Keratinocyte (primary cell): ENCODE results near the gene OR2AT4. TPM values are rescaled to one million over a fixed set of nuclear protein-coding genes. Genes with fewer than 3 reads are reported as not detected.
"Not testable (repeated sequence)": the region's sequence is repeated elsewhere in the genome, so short reads cannot be mapped to it uniquely, and the experiment has no call there.

Source experiments
- DNase-seq: peaks from one replicate; pipeline ENCODE4 v3.0.0-alpha.2; 2011; ENCODE audit warnings: low read depth, missing footprints, low spot score
- FAIRE-seq: peaks from 2 replicates; lab custom pipeline; 2011; peaks lifted over from hg19 to GRCh38; lab: Jason Lieb, UNC
- H2AFZ ChIP-seq: 2 replicates; pipeline ENCODE4 v1.6.0; 2012; ENCODE audit warnings: low read length, control low read depth, inconsistent platforms; ENCODE audit not compliant: control insufficient read depth
- H3K27ac ChIP-seq: 2 replicates; pipeline ENCODE4 v1.5.1; 2011; ENCODE audit warnings: low read length; ENCODE audit not compliant: control insufficient read depth, insufficient read depth
- H3K27me3 ChIP-seq: 3 replicates; pipeline ENCODE4 v1.6.0; 2011; ENCODE audit warnings: low read length; ENCODE audit not compliant: control insufficient read depth, insufficient read depth; ENCODE audit errors: extremely low read depth
- H3K36me3 ChIP-seq, 2 experiments: 2 replicates in 1 of 2; 3 replicates in 1 of 2; pipeline ENCODE4 v1.5.1; 2011; ENCODE audit warnings: low read length in 2 of 2, mild to moderate bottlenecking in 1 of 2; ENCODE audit not compliant: control insufficient read depth in 2 of 2, insufficient read depth in 2 of 2; ENCODE audit errors: extremely low read depth in 1 of 2
- H3K4me1 ChIP-seq: 3 replicates; pipeline ENCODE4 v1.5.1; 2011; ENCODE audit warnings: low read length; ENCODE audit not compliant: control insufficient read depth, insufficient read depth; ENCODE audit errors: extremely low read depth
- H3K4me2 ChIP-seq: 3 replicates; pipeline ENCODE4 v1.6.0; 2011; ENCODE audit warnings: low read depth, low read length; ENCODE audit not compliant: control insufficient read depth, insufficient read depth; ENCODE audit errors: extremely low read depth
- H3K4me3 ChIP-seq, 3 experiments: fragments of 200-600 bp in 1 of 3; sonication (generic) in 1 of 3; 2 replicates in 2 of 3; 3 replicates in 1 of 3; pipeline ENCODE4 v1.5.1; 2011 to 2016; ENCODE audit warnings: low read length in 3 of 3, mild to moderate bottlenecking in 3 of 3, control low read depth in 2 of 3, inconsistent platforms in 1 of 3, low read depth in 1 of 3, mixed read lengths in 1 of 3, mixed run types in 1 of 3, moderate library complexity in 1 of 3; ENCODE audit not compliant: control insufficient read depth in 2 of 3, insufficient read depth in 2 of 3; ENCODE audit errors: extremely low read depth in 1 of 3
- H3K79me2 ChIP-seq: 2 replicates; pipeline ENCODE4 v1.6.0; 2012; ENCODE audit warnings: low read length; ENCODE audit not compliant: control insufficient read depth, insufficient read depth
- H3K9ac ChIP-seq: 3 replicates; pipeline ENCODE4 v1.6.0; 2011; ENCODE audit warnings: low read length; ENCODE audit not compliant: control insufficient read depth, insufficient read depth; ENCODE audit errors: extremely low read depth
- H3K9me1 ChIP-seq: 3 replicates; pipeline ENCODE4 v1.6.0; 2011; ENCODE audit warnings: low read length; ENCODE audit not compliant: control insufficient read depth, insufficient read depth; ENCODE audit errors: extremely low read depth
- H3K9me3 ChIP-seq: 2 replicates; pipeline ENCODE4 v1.5.1; 2012; ENCODE audit warnings: low read depth, low read length; ENCODE audit not compliant: control insufficient read depth
- H4K20me1 ChIP-seq: 3 replicates; pipeline ENCODE4 v1.6.0; 2011; ENCODE audit warnings: low read length; ENCODE audit not compliant: control insufficient read depth, insufficient read depth; ENCODE audit errors: extremely low read depth
- EZH2 ChIP-seq: IDR thresholded peaks from one replicate; pipeline ENCODE4 v1.6.1; 2012; ENCODE audit warnings: inconsistent platforms, mild to moderate bottlenecking, low read length, moderate library complexity
- dilution Hi-C: fragments of 300-500 bp; cut with MboI; formaldehyde crosslinking; loops from one replicate; pipeline ENCODE4 v1.7.0; 2020; ENCODE audit warnings: low sequenced_read_pairs; ENCODE audit not compliant: extremely low pct_ligation_motif_present
- polyA plus RNA-seq, 5 experiments: library from polyadenylated mRNA; depleted of rRNA in 3 of 5; stranded (reverse) in 3 of 5; stranded (forward) in 1 of 5; unstranded in 1 of 5; fragments of >200 nt; gene quantifications; 1 replicate in 1 of 5; 2 replicates in 3 of 5; 3 replicates in 1 of 5; pipeline versions ENCODE4 v1.2.1 to v1.2.3, GENCODE V29; 2011 to 2012; ENCODE audit warnings: missing spikeins in 2 of 5, low read depth in 1 of 5, low replicate concordance in 1 of 5
- TF ChIP-seq, protein P1 (sequence below), 3 experiments: IDR thresholded peaks in 1 of 3; conservative IDR thresholded peaks in 1 of 3; optimal IDR thresholded peaks in 1 of 3; 2 replicates in 2 of 3; 3 replicates in 1 of 3; pipeline versions ENCODE3 to v1.5.1; 2011; ENCODE audit warnings: low read length in 3 of 3, mild to moderate bottlenecking in 3 of 3, moderate library complexity in 2 of 3, control low read depth in 1 of 3, inconsistent platforms in 1 of 3; ENCODE audit not compliant: insufficient read depth in 2 of 3; ENCODE audit errors: extremely low read depth in 1 of 3

Gene OR2AT4
- polyA plus RNA-seq, 1 donor (not counting 4 experiments of a cell fraction or from before 2014, with no cell fraction given), result not detected

DNA sequence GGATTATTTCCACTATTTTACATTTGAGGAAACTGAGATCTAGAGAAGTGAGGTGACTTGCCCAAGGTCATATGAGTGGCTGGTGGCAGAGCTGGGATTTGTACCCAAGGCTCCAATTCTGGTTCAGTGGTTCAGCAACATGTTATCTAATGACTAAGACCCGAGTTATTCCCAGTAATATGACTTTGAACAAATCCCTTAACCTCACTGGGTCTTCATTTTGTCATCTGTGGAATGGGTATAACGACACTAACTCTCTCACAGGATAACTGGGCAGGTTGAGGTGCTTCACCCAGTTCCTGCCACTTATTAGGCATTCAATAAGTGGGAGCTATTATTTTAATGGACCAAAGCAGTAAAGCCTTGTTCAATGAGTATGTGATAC, 489 bp upstream of the OR2AT4 start:
- no peak overlapping the region for H3K27ac ChIP-seq
- H3K9me1 ChIP-seq, result no peaks in the 10 kb centered on the region
- H3K9me3 ChIP-seq, result no peaks in the 10 kb centered on the region
- no peak overlapping the region for H3K9ac ChIP-seq
- DNase-seq, result no peak
- TF ChIP-seq, protein P1, sequence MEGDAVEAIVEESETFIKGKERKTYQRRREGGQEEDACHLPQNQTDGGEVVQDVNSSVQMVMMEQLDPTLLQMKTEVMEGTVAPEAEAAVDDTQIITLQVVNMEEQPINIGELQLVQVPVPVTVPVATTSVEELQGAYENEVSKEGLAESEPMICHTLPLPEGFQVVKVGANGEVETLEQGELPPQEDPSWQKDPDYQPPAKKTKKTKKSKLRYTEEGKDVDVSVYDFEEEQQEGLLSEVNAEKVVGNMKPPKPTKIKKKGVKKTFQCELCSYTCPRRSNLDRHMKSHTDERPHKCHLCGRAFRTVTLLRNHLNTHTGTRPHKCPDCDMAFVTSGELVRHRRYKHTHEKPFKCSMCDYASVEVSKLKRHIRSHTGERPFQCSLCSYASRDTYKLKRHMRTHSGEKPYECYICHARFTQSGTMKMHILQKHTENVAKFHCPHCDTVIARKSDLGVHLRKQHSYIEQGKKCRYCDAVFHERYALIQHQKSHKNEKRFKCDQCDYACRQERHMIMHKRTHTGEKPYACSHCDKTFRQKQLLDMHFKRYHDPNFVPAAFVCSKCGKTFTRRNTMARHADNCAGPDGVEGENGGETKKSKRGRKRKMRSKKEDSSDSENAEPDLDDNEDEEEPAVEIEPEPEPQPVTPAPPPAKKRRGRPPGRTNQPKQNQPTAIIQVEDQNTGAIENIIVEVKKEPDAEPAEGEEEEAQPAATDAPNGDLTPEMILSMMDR (optimal IDR thresholded peaks at IDR 0.05 in 1 of 3, IDR thresholded peaks at IDR 0.05 in 1 of 3, conservative IDR thresholded peaks at IDR 0.05 in 1 of 3; ENCODE audit: extremely low read depth in 1 of 3, insufficient read depth in 2 of 3, low read length in 3 of 3), result no peak
- no peak for TF ChIP-seq EZH2
- H3K79me2 ChIP-seq, result no peaks in the 10 kb centered on the region
- no peaks in the 10 kb centered on the region for H3K27me3 ChIP-seq
- FAIRE-seq, result no peak
- H3K4me3 ChIP-seq, result no peak overlapping the region
- dilution Hi-C loops, result no loop called here
- no peak overlapping the region for H3K4me2 ChIP-seq
- H3K4me1 ChIP-seq, result no peaks in the 10 kb centered on the region
- H3K36me3 ChIP-seq, result no peaks in the 10 kb centered on the region
- H2AFZ ChIP-seq, result no peak overlapping the region
- H4K20me1 ChIP-seq, result no peaks in the 10 kb centered on the region

DNA sequence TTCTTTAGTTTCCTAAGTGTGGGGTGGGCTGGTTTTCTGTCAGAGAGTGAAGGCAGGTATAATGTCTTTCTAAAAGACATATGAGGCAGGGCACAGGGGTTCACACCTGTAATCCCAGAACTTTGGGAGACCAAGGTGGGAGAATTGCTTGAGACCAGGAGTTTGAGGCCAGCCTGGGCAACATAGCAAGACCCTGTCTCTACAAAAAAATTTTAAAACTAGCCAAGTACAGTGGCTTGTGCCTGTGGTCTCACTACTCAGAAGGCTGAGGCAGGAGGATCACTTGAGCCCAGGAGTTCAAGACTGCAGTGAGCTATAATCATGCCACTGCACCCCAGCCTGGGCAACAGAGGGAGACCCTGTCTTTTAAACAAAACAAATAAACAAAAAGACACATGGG, 2.3 kb downstream of the OR2AT4 start:
- DNase-seq, H3K27me3 ChIP-seq, H3K79me2 ChIP-seq, H4K20me1 ChIP-seq, H3K9me1 ChIP-seq, H3K27ac ChIP-seq, H3K4me1 ChIP-seq, H2AFZ ChIP-seq, H3K4me3 ChIP-seq, FAIRE-seq, H3K9me3 ChIP-seq, H3K36me3 ChIP-seq, H3K9ac ChIP-seq, H3K4me2 ChIP-seq, dilution Hi-C loops: not testable (repeated sequence)

DNA sequence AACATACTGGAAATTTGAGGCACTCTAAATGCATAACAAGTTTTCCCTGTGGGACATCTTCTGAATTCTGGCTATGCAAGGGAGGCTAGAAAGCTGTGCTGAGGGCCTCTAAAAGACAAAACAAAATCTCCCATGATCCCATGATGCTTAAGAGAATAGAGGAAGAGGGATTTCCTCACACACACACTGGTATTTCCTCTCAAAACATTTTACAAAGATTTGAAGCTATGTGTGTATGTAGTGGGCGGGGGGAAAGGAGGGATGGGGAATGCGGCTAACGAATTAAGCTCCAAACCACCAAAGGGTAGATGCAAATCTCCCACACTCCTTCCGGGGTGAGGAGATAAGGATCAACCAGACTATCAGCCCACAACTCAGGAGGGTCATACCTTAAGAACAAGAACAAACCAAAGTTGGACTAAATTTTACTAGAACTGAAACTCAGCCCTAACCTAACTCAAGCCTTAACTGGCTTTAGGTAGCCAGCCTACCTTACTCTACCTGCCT, 6.0 kb downstream of the OR2AT4 start:
- DNase-seq, result no peak
- Histone ChIP-seq H3K9me1 (no peaks in the 10 kb centered on the region), H3K4me2 (no peak overlapping the region), H3K79me2 (no peaks in the 10 kb centered on the region), H3K9ac (no peak overlapping the region), H3K4me1 (no peaks in the 10 kb centered on the region), H2AFZ (no peak overlapping the region), H3K4me3 (no peak overlapping the region), H3K27ac (no peak overlapping the region), H4K20me1 (no peaks in the 10 kb centered on the region), H3K27me3 (peaks cover 9% of the 10 kb centered on the region), H3K36me3 (no peaks in the 10 kb centered on the region), H3K9me3 (no peaks in the 10 kb centered on the region)
- FAIRE-seq, result no peak
- dilution Hi-C loops, result no loop called here
- no peak for TF ChIP-seq EZH2
- TF ChIP-seq, protein P1 (optimal IDR thresholded peaks at IDR 0.05 in 1 of 3, IDR thresholded peaks at IDR 0.05 in 1 of 3, conservative IDR thresholded peaks at IDR 0.05 in 1 of 3; ENCODE audit: extremely low read depth in 1 of 3, insufficient read depth in 2 of 3, low read length in 3 of 3), result no peak
